ENCODE measurements around the gene HS3ST1.

- TF ChIP-seq CTCF (IDR thresholded peaks at IDR 0.05; ENCODE audit: low read depth, low read length), result no peak
- TF ChIP-seq EZH2phosphoT487 (IDR thresholded peaks at IDR 0.05; ENCODE audit: low read depth), result no peak
Observed at GRCh38 chr4:11416767-11417113, 12.0 kb downstream of the HS3ST1 start.

All from OCI-LY3 (cell line).